PC-3 (cell line): ENCODE data around the gene DENND10.

Experiments used
- CTCF ChIP-seq: fragments of 300-600 bp; sonication (generic); conservative IDR thresholded peaks from 2 replicates; pipeline ENCODE4 v1.5.1; 2017; ENCODE audit warnings: antibody characterized with exemption, low read depth, mild to moderate bottlenecking, low read length
- EZH2 ChIP-seq: fragments of 300-600 bp; sonication (generic); IDR thresholded peaks from one replicate; pipeline ENCODE4 v1.6.1; 2017; ENCODE audit warnings: antibody characterized with exemption, mild to moderate bottlenecking, low read length; ENCODE audit not compliant: unreplicated experiment
- EZH2phosphoT487 ChIP-seq: fragments of 300-600 bp; sonication (generic); IDR thresholded peaks from 2 replicates; pipeline ENCODE4 v1.6.1; 2018; ENCODE audit warnings: mild to moderate bottlenecking, antibody characterized with exemption, low read length, borderline replicate concordance

GRCh38 chr10:119166118-119166500 lies 62.2 kb downstream of the DENND10 start:
- TF ChIP-seq CTCF, result no peak
- TF ChIP-seq EZH2phosphoT487, result no peak
- no peak for TF ChIP-seq EZH2
